Muscle of arm (tissue), 14 donors: ENCODE data around the gene CIAPIN1. TPM values are rescaled to one million over a fixed set of nuclear protein-coding genes. Genes with fewer than 3 reads are reported as not detected.

Source experiments
- DNase-seq: peaks from one replicate; pipeline ENCODE4 v3.0.0-alpha.2; 2013
- long read RNA-seq, 11 donors: transcript quantifications; one replicate each; lab custom pipeline, GENCODE V29; 2026
- polyA plus RNA-seq, 12 donors: library from polyadenylated mRNA; unstranded; fragments of 120-200 nt; gene quantifications; one replicate each; pipeline ENCODE4 v1.2.1, GENCODE V29; 2013; ENCODE audit not compliant: insufficient read length in 12 of 12

CIAPIN1 gene
- 10 to 100 TPM in 11 of 12 donors, not detected in 1; 46.1 to 72.9 (median 58.4) TPM for polyA plus RNA-seq
- long read RNA-seq, donor 1, transcript CIAPIN1-201 (9 exons, 2,182 nt), result major isoform, 10 of 14 reads
- long read RNA-seq, donor 1, partial matches to known transcripts, result 0 of 14 reads
- long read RNA-seq, donor 1, other reads (novel, unspliced or antisense), result 0 of 14 reads
- long read RNA-seq, donor 2, transcript CIAPIN1-201 (9 exons, 2,182 nt), result major isoform, 17 of 20 reads
- long read RNA-seq, donor 2, partial matches to known transcripts, result 0 of 20 reads
- long read RNA-seq, donor 2, other reads (novel, unspliced or antisense), result 0 of 20 reads
- long read RNA-seq, donor 3, partial matches to known transcripts, result 0 of 6 reads
- long read RNA-seq, donor 3, other reads (novel, unspliced or antisense), result 0 of 6 reads
- long read RNA-seq, donor 4, transcript CIAPIN1-201 (9 exons, 2,182 nt), result major isoform, 5 of 6 reads
- long read RNA-seq, donor 4, partial matches to known transcripts, result 0 of 6 reads
- long read RNA-seq, donor 4, other reads (novel, unspliced or antisense), result 0 of 6 reads
- long read RNA-seq, donor 5, transcript CIAPIN1-201 (9 exons, 2,182 nt), result major isoform, 28 of 34 reads
- long read RNA-seq, donor 5, partial matches to known transcripts, result 0 of 34 reads
- long read RNA-seq, donor 5, other reads (novel, unspliced or antisense), result 0 of 34 reads
- long read RNA-seq, donor 6, transcript CIAPIN1-201 (9 exons, 2,182 nt), result major isoform, 8 of 43 reads
- long read RNA-seq, donor 6, partial matches to known transcripts, result 24 of 43 reads
- long read RNA-seq, donor 6, other reads (novel, unspliced or antisense), result 10 of 43 reads
- long read RNA-seq, donor 7, transcript CIAPIN1-201 (9 exons, 2,182 nt), result major isoform, 8 of 9 reads
- long read RNA-seq, donor 7, partial matches to known transcripts, result 0 of 9 reads
- long read RNA-seq, donor 7, other reads (novel, unspliced or antisense), result 0 of 9 reads
- long read RNA-seq, donor 8, transcript CIAPIN1-201 (9 exons, 2,182 nt), result major isoform, 21 of 105 reads
- long read RNA-seq, donor 8, partial matches to known transcripts, result 80 of 105 reads
- long read RNA-seq, donor 8, other reads (novel, unspliced or antisense), result 0 of 105 reads
- long read RNA-seq, donor 9, transcript CIAPIN1-201 (9 exons, 2,182 nt), result major isoform, 7 of 7 reads
- long read RNA-seq, donor 9, partial matches to known transcripts, result 0 of 7 reads
- long read RNA-seq, donor 9, other reads (novel, unspliced or antisense), result 0 of 7 reads
- long read RNA-seq, donor 10, transcript CIAPIN1-201 (9 exons, 2,182 nt), result major isoform, 9 of 122 reads
- long read RNA-seq, donor 10, partial matches to known transcripts, result 66 of 122 reads
- long read RNA-seq, donor 10, other reads (novel, unspliced or antisense), result 46 of 122 reads
- long read RNA-seq, donor 11, transcript CIAPIN1-201 (9 exons, 2,182 nt), result major isoform, 12 of 107 reads
- long read RNA-seq, donor 11, partial matches to known transcripts, result 66 of 107 reads
- long read RNA-seq, donor 11, other reads (novel, unspliced or antisense), result 28 of 107 reads

GRCh38 chr16:57447186-57447962, at the start of gene CIAPIN1, which contains the start of gene COQ9:
Gene CIAPIN1 (minus strand): TSS chr16:57447385. CDS start chr16:57440928, 6,457 bp downstream.
Gene COQ9 (plus strand): TSS chr16:57447479. CDS start chr16:57447506, 27 bp downstream.
- DNase-seq, result peak; percentile 96

DNA sequence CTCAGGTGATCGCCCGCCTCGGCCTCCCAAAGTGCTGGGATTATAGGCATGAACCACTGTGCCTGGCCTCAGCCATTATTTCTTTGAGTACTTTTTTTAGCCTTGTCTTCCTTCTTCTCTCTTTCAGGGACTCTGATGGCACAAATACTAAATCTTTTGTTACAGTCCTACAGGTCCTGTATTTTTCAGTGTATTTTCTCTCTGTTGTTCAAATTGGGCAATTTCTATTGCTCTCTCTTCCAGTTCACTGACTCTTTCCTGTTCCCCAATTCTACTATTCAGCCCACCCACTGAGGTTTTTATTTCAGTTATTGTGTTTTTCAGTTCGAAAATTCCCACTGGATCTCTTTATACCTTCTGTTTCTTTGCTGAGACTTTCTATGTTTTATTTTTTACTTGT, 46.6 kb upstream of the CIAPIN1 start:
- DNase-seq, result no peak

DNA sequence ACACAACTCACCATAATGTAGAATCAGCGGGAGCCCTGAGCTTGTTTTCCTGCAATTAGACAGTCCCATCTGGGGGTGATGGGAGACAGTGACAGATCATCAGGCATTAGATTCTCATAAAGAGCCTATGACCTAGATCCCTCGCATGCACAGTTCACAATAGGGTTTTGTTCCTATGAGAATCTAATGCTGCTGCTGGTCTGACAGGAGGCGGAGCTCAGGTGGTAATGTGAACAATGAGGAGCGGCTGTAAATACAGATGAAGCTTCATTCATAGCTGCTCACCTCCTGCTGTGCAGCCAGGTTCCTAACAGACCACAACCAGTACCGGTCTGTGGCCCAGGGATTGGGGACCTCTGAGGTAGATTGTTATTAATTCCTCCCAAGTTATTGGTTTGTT, 42.0 kb upstream of the CIAPIN1 start:
- DNase-seq, result no peak

DNA sequence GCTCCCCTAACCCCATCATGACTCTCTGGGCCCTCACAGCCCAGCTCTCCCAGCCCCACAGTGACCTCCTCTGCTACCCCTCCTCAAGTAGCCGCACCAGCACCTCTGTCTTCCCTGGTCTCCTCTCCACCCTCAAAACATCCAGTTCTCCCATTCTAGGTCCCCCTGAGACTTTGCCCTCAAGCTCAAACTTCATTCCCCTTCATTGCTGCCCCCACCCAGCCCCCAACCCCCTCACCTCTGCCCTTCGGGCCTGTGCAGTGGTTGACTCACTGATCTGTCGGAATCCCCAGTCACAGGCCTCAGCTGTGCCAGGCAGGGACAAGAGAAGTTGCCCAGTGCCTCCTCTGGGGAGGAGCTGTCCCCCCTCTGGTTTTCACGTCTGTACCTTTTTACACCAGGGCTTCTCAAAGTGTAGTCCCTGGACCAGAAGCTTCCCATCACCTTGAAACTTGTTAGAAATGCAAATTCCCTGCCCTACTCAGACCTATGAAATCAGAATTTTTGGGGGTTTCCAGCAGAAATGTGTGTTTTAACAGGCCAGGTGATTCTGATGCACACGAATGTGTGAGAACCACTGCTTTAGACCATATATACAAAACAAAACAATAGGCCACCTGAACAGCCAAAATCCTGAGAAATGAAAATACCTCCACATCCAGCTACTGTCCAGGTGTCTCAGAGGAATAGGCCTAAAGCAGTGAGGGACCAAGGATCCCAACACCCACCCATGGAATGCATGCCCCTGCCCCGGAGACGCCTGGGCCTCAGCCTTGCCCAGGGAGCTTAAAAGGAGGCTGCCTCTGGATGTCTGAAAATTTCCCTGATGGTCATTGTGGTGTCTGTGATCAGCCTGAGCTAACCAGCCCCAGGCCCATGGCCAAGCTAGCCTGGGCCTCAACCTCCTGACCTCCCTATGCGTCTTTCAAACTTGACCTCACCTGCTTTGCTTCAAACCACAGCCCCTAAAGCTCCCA, 40.0 kb upstream of the CIAPIN1 start:
- no peak for DNase-seq

DNA sequence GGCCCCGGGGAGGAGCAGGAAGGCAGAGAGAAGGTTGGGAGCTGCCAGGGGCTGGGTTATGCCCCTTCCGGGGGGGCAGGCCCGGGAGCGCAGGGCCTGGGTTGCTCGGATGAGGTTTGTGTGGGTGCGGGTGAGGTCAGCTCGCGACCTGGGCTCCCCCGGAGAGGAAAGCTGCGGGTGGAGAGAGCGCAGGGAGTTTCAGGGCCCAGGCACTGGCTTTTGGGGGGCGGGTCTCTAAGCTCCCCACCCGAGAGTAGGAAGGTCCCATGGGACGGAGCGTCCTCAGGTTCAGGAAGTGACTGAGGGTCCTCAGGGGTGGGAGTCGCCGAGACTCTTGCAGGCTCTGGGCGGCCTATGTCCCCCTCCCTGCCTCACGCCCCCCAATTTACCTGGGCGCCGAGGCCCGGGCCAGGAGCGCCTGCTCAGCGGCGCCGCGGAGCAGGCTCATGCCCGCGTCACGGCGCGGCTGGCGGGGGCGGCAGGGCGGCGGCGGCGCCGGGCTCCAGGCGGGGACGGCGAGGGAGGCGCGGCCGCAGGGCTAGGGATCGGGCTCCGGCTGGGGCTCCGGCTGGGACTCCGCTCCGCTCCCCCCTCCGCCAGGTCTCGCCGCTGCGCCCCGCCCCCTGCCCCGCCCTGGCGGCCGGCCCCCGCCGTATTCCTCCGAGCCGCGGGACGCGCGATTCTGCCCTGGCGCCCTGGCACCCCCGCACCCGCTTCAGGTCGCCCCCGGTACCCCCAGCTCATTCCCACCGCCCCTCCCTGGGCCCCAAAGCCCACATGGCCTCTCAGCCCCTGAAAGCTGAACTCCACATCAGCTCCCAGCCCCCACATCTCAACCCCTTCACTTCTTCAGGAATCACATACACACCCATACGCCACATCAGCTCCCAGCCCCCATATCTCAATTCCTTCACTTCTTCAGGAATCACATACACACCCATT, 39.0 kb upstream of the CIAPIN1 start, which contains the start of gene DOK4:
TSS of gene DOK4 (minus strand) at position 578 of the 942 bp plus-strand sequence. CDS start 6,986 bp downstream, outside the sequence.
- peak; percentile 67 for DNase-seq

- no peak for DNase-seq
Measured at GRCh38 chr16:57485091-57485915, 38.1 kb upstream of the CIAPIN1 start.

DNA sequence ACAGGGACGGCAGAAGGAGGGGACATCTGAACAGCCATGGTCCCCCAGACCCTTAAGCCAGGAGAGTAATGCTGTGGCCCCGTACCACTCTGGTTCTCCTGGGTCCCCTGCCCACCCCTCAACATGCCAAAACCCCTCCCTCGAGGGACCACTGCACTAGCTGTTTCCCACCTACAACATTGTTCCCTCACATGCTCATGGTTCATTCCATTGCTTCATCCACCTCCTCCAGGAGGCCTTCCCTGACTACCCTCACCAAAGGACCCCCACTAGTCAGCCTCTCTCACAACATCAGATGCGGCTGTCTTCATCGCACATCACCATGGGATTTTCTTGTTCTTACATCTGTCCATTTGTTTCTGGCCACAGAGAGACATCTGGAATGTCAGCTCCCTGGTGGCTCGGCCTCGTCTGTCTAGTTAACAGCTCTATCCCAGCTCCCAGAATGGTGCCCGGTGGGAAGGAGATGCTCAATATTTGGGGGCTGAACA, 37.4 kb upstream of the CIAPIN1 start:
- DNase-seq, result no peak

- no peak for DNase-seq
Measured at GRCh38 chr16:57483725-57484514, 36.7 kb upstream of the CIAPIN1 start.

DNA sequence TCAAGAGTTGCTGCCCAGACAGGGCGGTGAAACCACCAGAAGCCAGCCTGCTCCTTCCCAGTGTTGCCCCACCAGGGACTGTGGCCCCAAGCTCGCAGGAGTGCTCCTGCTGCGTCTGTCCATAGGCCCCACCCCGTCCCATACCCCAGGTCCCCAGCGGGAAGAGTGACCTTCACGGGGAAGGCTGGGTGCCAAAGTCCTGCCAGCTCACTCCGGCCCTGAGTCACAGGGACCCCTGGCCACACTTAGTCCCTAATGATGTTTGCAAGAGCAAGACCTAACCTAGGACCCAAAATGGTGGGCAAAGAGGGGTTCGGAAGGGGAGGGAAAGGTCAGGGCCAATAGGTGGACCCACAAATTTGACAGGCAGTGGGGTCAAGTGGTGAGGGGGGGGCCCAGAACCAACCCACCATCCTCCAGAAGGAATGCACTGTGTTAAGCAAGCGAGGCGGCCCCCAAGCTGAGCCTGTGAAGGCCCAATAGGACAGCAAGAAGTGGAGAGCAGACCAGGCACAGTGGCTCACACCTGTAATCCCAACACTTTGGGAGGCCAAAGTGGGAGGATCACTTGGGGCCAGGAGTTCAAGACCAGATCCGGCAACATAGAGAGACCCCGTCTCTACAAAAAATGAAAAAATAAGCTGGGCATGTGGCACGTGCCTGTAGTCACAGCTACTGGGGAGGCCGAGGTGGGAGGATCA, 35.8 kb upstream of the CIAPIN1 start:
- no peak for DNase-seq

DNA sequence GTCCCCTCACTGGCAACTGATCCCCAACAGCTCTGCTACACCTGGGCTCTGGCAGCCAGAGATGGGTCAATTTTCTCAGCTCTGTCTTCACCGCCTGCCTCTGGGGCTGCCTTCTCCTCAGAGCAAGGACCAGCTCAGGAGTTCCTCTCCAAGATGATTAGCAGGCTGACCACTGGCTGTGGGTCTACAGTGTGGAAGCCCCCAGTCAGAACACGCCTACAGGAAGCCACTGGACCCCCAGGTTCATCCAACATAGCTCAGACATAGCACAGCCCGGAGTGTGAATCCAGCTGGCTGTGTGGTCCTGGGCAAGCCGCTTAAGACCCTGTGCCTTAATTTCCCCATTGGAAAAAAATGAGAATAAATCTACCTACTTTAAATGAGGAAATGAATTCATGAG, 34.2 kb upstream of the CIAPIN1 start:
- no peak for DNase-seq

DNA sequence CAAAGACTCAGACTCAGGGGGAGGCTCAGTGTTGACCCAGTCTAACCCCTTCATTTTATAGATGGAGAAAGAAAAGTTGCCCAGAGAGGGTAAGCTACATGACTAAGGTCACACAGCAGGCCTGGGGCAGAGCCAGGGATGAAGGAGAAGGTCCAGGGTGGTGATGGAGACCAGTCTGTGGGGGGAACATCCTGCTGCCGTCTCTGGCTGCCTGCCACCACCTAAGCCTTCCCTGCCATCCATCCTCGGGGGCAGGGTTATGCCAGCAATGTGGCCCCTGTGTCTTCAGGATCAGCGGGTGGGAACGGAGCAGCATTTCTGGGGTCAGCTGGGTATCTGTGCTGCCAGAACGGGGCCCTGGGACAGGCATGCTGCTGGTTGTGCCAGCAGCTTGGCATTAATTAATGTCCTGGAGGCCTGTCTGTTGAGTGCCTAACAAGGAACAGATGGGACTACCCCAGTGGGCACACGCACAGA, 33.6 kb upstream of the CIAPIN1 start:
- DNase-seq, result no peak

- no peak for DNase-seq
Measured at GRCh38 chr16:57479976-57480753, 33.0 kb upstream of the CIAPIN1 start.

DNA sequence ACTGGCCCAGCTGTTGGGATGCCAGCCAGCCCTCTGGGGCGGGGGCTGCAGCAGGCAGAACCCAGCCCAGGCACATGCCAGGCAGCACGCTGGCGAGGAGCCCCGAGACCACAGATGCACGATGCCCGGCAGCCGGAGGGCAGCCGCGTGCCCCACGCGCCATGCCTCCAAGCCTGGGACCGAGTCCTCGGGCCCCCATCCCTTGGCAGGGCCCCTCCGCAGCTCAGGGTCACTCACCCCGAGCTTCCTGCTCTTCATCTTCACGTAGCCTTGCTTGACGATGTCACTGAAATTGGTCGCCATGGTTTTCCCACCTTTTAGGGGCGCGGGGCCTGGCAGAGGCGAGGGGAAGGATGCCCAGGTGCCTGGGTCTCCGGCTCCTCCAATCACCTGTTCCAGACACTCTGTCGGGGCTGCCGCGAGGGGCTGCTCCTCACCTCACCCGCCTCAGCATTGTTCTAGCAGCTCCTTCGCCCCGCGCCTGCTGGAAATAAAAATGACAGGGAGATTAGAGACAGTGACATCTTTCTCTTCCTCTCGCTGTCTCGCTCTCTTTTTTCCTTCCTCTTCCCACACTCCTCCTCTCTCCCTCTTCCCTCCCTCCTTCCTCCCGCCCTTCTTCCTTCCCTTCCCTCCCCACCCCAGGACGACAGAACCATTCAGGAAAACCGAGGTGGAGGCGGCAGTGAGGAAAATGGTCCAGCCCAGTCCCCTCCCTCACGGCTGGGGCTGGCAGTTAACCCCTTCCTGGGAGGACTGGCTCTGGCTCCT, 32.2 kb upstream of the CIAPIN1 start:
- peak; percentile 68 for DNase-seq
